C4-2B (cell line): ENCODE data around the gene CYTH1.
"Not testable (repeated sequence)": the region's sequence is repeated elsewhere in the genome, so short reads cannot be mapped to it uniquely, and the experiment has no call there.

Experiments used
- H3K27ac ChIP-seq: fragments of 450-650 bp; 2 replicates; pipeline ENCODE4 v1.5.1; 2017
- CTCF ChIP-seq: fragments of 450-650 bp; conservative IDR thresholded peaks from 2 replicates; pipeline ENCODE4 v1.5.1; 2017; ENCODE audit warnings: mild to moderate bottlenecking
- ZFX ChIP-seq: fragments of 450-650 bp; IDR thresholded peaks from 2 replicates; pipeline ENCODE4 v1.6.1; 2017

Gene CYTH1

DNA sequence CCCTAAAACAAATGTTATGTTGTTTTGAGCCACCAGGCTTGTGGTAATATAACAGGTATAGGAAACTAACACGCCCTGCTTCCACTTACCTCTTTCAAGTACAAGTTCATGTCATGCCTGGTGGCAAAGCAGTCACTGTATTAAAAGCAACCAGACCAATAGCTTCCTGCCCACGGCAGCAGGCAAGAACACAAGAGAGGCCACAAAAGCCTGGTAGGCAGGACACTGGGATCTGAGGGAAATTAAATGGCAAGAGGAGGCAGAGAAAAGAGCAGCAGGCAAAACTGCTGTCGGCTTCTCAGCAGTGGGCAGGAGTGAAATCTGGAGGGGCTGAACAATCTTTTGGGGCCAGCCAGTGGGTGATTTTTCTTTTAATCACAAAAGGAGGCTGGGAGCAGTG is 2.2 kb downstream of the CYTH1 start:
- peak overlapping the region; percentile 95 for H3K27ac ChIP-seq
- TF ChIP-seq ZFX (no peak), CTCF (no peak)

DNA sequence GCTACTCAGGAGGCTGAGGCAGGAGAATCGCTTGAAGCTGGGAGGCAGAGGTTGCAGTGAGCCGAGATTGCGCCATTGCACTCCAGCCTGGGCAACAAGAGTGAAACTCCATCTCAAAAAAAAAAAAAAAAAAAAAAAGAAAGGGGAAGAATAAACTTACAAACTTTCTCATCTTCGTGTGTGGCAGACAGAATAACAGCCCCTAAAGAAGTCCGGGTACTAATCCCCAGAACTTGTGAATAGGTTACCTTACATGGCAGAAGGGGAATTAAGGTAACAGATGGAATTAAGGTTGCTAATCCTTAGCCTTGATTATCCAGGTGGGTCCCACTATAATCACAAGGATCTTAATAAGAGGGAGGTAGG is 2.8 kb downstream of the CYTH1 start:
- not testable (repeated sequence) for H3K27ac ChIP-seq

DNA sequence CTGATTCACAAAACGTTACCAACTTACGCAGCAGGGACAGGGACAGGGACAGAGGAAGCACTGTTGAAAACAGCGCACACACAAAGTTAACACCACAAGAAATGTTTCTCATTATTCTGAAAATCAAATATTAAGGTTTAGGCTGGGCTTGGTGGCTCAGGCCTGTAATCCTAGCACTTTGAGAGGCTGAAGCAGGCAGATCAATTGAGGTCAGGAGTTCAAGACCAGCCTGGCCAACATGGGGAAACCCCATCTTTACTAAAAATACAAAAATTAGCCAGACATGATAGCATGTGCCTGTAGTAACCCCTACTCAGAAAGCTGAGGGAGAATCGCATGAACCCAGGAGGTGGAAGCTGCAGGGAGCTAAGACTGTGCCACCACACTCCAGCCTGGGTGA is 4.2 kb downstream of the CYTH1 start:
- H3K27ac ChIP-seq = no peak overlapping the region
- no peak for TF ChIP-seq CTCF
- TF ChIP-seq ZFX = no peak

DNA sequence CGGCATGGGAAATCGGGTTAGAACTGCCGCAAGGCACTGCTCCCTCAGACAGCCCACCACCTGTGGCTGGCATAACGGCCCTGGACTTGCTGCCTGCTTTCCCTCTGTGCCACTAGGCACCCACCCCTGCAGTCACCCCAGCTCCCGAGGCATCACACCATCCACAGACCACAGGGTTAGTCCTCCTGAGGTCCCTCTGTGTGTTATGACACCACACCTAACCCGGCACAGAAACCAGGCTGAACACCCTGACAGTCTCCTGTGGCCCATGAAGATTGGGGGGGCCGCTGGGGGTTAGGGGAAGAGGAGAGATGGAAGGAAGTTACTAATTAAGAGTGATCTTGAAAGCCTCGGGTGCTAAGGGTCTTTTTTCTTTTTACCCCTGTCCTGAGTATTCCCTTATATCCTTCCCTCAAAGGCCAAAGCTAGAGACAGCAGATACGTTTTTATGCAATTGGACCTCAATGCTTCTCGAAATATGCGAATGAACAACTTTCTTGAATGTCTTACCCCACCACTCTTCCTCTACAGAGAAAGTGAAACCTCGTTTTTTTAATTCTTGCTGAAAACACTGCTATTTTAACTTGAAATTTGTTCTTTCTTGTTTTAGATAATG is 7.0 kb downstream of the CYTH1 start:
- TF ChIP-seq CTCF (no peak), ZFX (no peak)
- H3K27ac ChIP-seq = no peak overlapping the region

GRCh38 chr17:78774453-78774852 is 7.6 kb downstream of the CYTH1 start:
- H3K27ac ChIP-seq = no peak overlapping the region
- TF ChIP-seq ZFX = no peak
- TF ChIP-seq CTCF = no peak

DNA sequence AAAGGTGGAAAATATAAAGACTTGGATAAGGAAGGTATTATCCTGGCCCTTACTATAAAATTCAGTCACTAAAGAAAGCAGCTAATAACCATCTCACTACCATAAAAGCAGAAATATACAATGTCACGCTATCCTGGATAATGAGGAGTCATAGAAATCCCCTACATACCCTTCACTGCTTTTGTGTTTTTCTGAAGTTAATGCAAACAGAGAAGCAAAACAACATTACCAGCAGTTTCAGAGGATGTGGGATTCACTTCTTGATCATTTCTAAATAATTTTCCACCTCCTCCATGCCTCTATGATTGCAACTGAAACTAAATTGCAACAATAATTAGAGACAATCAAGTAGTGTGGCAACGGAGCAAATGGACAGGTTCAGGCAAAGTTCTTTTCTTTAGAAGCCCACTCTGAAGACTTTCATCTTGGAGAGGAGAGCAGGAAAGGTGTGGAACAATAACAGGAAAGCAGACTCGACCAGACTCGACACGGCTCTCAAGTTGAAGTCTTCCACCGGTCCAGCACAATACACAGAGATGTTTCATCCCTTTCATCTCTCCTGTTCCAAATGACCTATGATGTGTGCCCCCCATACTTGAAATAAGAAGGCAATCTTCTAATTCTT is 10.2 kb downstream of the CYTH1 start:
- no peak overlapping the region for H3K27ac ChIP-seq
- TF ChIP-seq CTCF (no peak), ZFX (no peak)

GRCh38 chr17:78769196-78769773 is 12.8 kb downstream of the CYTH1 start:
- TF ChIP-seq ZFX (no peak), CTCF (no peak)
- H3K27ac ChIP-seq = no peak overlapping the region

GRCh38 chr17:78767806-78768205 is 14.3 kb downstream of the CYTH1 start:
- TF ChIP-seq CTCF (no peak), ZFX (no peak)
- no peak overlapping the region; the same call in 1 of the 2 replicates for H3K27ac ChIP-seq
